Measurements from ENCODE around the gene ATG13. TPM values are rescaled to one million over a fixed set of nuclear protein-coding genes. Genes with fewer than 3 reads are reported as not detected.

The ATG13 gene
- total RNA-seq, 1 donor from 2014 or later, result 67.3 TPM

- Mint-ChIP-seq H3K4me1 (ENCODE audit: unreplicated experiment) (no peaks in the 10 kb centered on the region), H3K36me3 (peaks cover 28% of the 10 kb centered on the region), H3K4me3 (no peak overlapping the region), H3K27me3 (no peaks in the 10 kb centered on the region), H3K27ac (no peak overlapping the region), H3K9me3 (no peaks in the 10 kb centered on the region)
- TF ChIP-seq CTCF (conservative IDR thresholded peaks at IDR 0.05), result no peak
- DNase-seq (ENCODE audit: extremely low spot score, unreplicated experiment), result no peak
These were observed 24.3 kb downstream of the ATG13 start for GRCh38 chr11:46641639-46642038.

GRCh38 chr11:46642627-46643335 lies 25.4 kb downstream of the ATG13 start:
- Mint-ChIP-seq H3K4me3 (no peak overlapping the region), H3K36me3 (peaks cover 28% of the 10 kb centered on the region), H3K27me3 (no peaks in the 10 kb centered on the region), H3K9me3 (no peaks in the 10 kb centered on the region), H3K27ac (no peak overlapping the region), H3K4me1 (ENCODE audit: unreplicated experiment) (no peaks in the 10 kb centered on the region)
- no peak for DNase-seq (ENCODE audit: extremely low spot score, unreplicated experiment)
- no peak for TF ChIP-seq CTCF (conservative IDR thresholded peaks at IDR 0.05)

GRCh38 chr11:46643531-46643930 lies 26.2 kb downstream of the ATG13 start:
- TF ChIP-seq CTCF (conservative IDR thresholded peaks at IDR 0.05), result no peak
- H3K4me1 Mint-ChIP-seq (ENCODE audit: unreplicated experiment), result no peaks in the 10 kb centered on the region
- peaks cover 25% of the 10 kb centered on the region for H3K36me3 Mint-ChIP-seq
- H3K4me3 Mint-ChIP-seq, result no peak overlapping the region
- H3K27ac Mint-ChIP-seq, result no peak overlapping the region
- H3K27me3 Mint-ChIP-seq, result no peaks in the 10 kb centered on the region
- no peaks in the 10 kb centered on the region for H3K9me3 Mint-ChIP-seq
- no peak for DNase-seq (ENCODE audit: extremely low spot score, unreplicated experiment)

GRCh38 chr11:46643986-46644385 lies 26.6 kb downstream of the ATG13 start:
- peaks cover 23% of the 10 kb centered on the region for H3K36me3 Mint-ChIP-seq
- no peak overlapping the region for H3K4me3 Mint-ChIP-seq
- TF ChIP-seq CTCF (conservative IDR thresholded peaks at IDR 0.05), result no peak

GRCh38 chr11:46649180-46649738 lies 31.9 kb downstream of the ATG13 start:
- Mint-ChIP-seq H3K4me1 (ENCODE audit: unreplicated experiment) (no peaks in the 10 kb centered on the region), H3K36me3 (peaks cover 13% of the 10 kb centered on the region), H3K4me3 (no peak overlapping the region), H3K9me3 (no peaks in the 10 kb centered on the region), H3K27ac (peak overlapping the region; percentile 48), H3K27me3 (no peaks in the 10 kb centered on the region)
- DNase-seq (ENCODE audit: extremely low spot score, unreplicated experiment), result no peak
- TF ChIP-seq CTCF (conservative IDR thresholded peaks at IDR 0.05), result no peak

More at GRCh38 chr11:46643986-46644385, 26.6 kb downstream of the ATG13 start:
- Mint-ChIP-seq H3K27ac (no peak overlapping the region), H3K27me3 (no peaks in the 10 kb centered on the region), H3K9me3 (no peaks in the 10 kb centered on the region), H3K4me1 (ENCODE audit: unreplicated experiment) (no peaks in the 10 kb centered on the region)
- DNase-seq (ENCODE audit: extremely low spot score, unreplicated experiment), result no peak

Data from type B pancreatic cell (in vitro differentiated cells).